B cell (primary cell): Measurements from ENCODE around the gene KRT34. TPM values are rescaled to one million over a fixed set of nuclear protein-coding genes. Genes with fewer than 3 reads are reported as not detected.

ENCODE experiments used
- ATAC-seq: fragments of 200-7000 bp; cut with Tn5 transposase; one replicate; pipeline ENCODE4 v1.10.0; 2021; ENCODE audit warnings: low read depth, mild to moderate bottlenecking, moderate number of reproducible peaks, moderate library complexity
- CTCF ChIA-PET: fragments of 350-600 bp; sonication (Branson Sonifier 250); formaldehyde crosslinking; loops from one replicate; lab custom pipeline; 2021; ENCODE audit warnings: antibody characterized with exemption, inconsistent platforms; lab: Charles Lee
- POLR2A ChIA-PET: fragments of 350-600 bp; sonication (Branson Sonifier 250); formaldehyde crosslinking; loops from one replicate; lab custom pipeline; 2021; ENCODE audit warnings: antibody characterized with exemption; lab: Charles Lee
- DNase-seq: peaks from one replicate; pipeline ENCODE4 v3.0.0; 2013
- H2AFZ ChIP-seq: 2 replicates; pipeline ENCODE4 v1.6.1; 2012; ENCODE audit warnings: mild to moderate bottlenecking, low read depth, low read length; ENCODE audit not compliant: insufficient read depth, poor library complexity, severe bottlenecking
- H3K27ac ChIP-seq, 2 donors: 1 replicate in 1 of 2; 2 replicates in 1 of 2; pipeline ENCODE4 v1.5.1; 2012 to 2013; ENCODE audit warnings: low read length in 2 of 2, mild to moderate bottlenecking in 2 of 2, moderate library complexity in 1 of 2
- H3K27me3 ChIP-seq, 4 experiments: fragments of 200-600 bp in 1 of 4; sonication (generic) in 1 of 4; replicated peaks in 1 of 4; 1 replicate in 2 of 4; 2 replicates in 2 of 4; pipeline versions ENCODE4 v1.6.1 to v1.7.0; 2013 to 2016; ENCODE audit warnings: low read length in 3 of 4, mild to moderate bottlenecking in 2 of 4, mixed read lengths in 1 of 4, moderate library complexity in 1 of 4; ENCODE audit not compliant: insufficient read depth in 4 of 4, control insufficient read depth in 3 of 4; ENCODE audit errors: control extremely low read depth in 1 of 4
- H3K36me3 ChIP-seq, 2 experiments: replicated peaks in 1 of 2; 1 replicate in 1 of 2; 2 replicates in 1 of 2; pipeline versions ENCODE4 v1.6.1 to v1.7.1; 2013; ENCODE audit warnings: low read length in 1 of 2; ENCODE audit not compliant: insufficient read depth in 2 of 2, control insufficient read depth in 1 of 2; ENCODE audit errors: control extremely low read depth in 1 of 2, extremely low read depth in 1 of 2
- H3K4me1 ChIP-seq, 2 donors: fragments of 200-600 bp in 1 of 2; sonication (generic) in 1 of 2; 1 replicate in 1 of 2; 2 replicates in 1 of 2; pipeline versions ENCODE4 v1.5.1 to v1.6.1; 2013 to 2017; ENCODE audit warnings: low read length in 2 of 2; ENCODE audit not compliant: control insufficient read depth in 2 of 2, insufficient read depth in 2 of 2
- H3K4me2 ChIP-seq: replicated peaks from 2 replicates; pipeline ENCODE3; 2012; ENCODE audit warnings: mild to moderate bottlenecking, low read depth, low read length; ENCODE audit not compliant: poor library complexity, severe bottlenecking
- H3K4me3 ChIP-seq, 5 experiments: fragments of 200-600 bp in 1 of 5; sonication (generic) in 1 of 5; 1 replicate in 3 of 5; 2 replicates in 2 of 5; pipeline versions ENCODE4 v1.5.1 to v1.7.0; 2011 to 2016; ENCODE audit warnings: low read length in 4 of 5, mild to moderate bottlenecking in 4 of 5, low read depth in 2 of 5, control low read depth in 1 of 5, moderate library complexity in 1 of 5; ENCODE audit not compliant: insufficient read depth in 1 of 5; ENCODE audit errors: control extremely low read depth in 1 of 5, extremely low read depth in 1 of 5
- H3K79me2 ChIP-seq: fragments of 200-600 bp; sonication (generic); one replicate; pipeline ENCODE4 v1.6.0; 2016; ENCODE audit warnings: low read length; ENCODE audit not compliant: control insufficient read depth, insufficient read depth
- H3K9ac ChIP-seq: fragments of 200-600 bp; sonication (generic); 2 replicates; pipeline ENCODE4 v1.6.1; 2017; ENCODE audit warnings: mild to moderate bottlenecking, low read length, moderate library complexity
- H3K9me3 ChIP-seq, 3 donors: one replicate each; pipeline versions ENCODE4 v1.6.1 to v1.7.1; 2013; ENCODE audit warnings: low read length in 2 of 3; ENCODE audit not compliant: control insufficient read depth in 2 of 3, insufficient read depth in 1 of 3; ENCODE audit errors: control extremely low read depth in 1 of 3
- H4K20me1 ChIP-seq: 2 replicates; pipeline ENCODE4 v1.6.0; 2012; ENCODE audit warnings: mild to moderate bottlenecking, low read length; ENCODE audit not compliant: insufficient read depth, control insufficient read depth, poor library complexity, severe bottlenecking
- H3K27ac Mint-ChIP-seq: one replicate; pipeline ENCODE4 v1.8.0; 2021; ENCODE audit warnings: mixed read lengths
- H3K27me3 Mint-ChIP-seq: one replicate; pipeline ENCODE4 v1.8.0; 2021; ENCODE audit warnings: mixed read lengths
- H3K4me1 Mint-ChIP-seq: one replicate; pipeline ENCODE4 v1.8.0; 2021; ENCODE audit warnings: mixed read lengths
- H3K4me3 Mint-ChIP-seq: one replicate; pipeline ENCODE4 v1.8.0; 2021; ENCODE audit warnings: mixed read lengths
- H3K9me3 Mint-ChIP-seq: one replicate; pipeline ENCODE4 v1.8.0; 2022; ENCODE audit warnings: mixed read lengths; ENCODE audit not compliant: insufficient read depth
- EZH2 ChIP-seq: IDR thresholded peaks from 2 replicates; pipeline ENCODE4 v1.6.1; 2012; ENCODE audit warnings: borderline replicate concordance, low read depth, mild to moderate bottlenecking, moderate library complexity, low read length; ENCODE audit not compliant: insufficient read depth, poor library complexity, severe bottlenecking
- WGBS: methylation state at CpG from one replicate; pipeline ENCODE4 v1.1.5; 2013; ENCODE audit warnings: missing lambda C conversion rate; ENCODE audit not compliant: insufficient coverage; 5-methylcytosine and 5-hydroxymethylcytosine counted together
- intact Hi-C: fragments of 100-400 bp; cut with micrococcal nuclease; formaldehyde crosslinking; loops from one replicate; pipeline ENCODE4 v1.10.0; 2022
- polyA plus RNA-seq: library from polyadenylated mRNA; depleted of rRNA; stranded (reverse); fragments of >200 nt; gene quantifications from 2 replicates; pipeline ENCODE4 v1.2.3, GENCODE V29; 2012
- total RNA-seq, 2 donors: library from RNA; stranded (reverse); fragments of 120-200 nt in 1 of 2; gene quantifications; 1 replicate in 1 of 2; 2 replicates in 1 of 2; pipeline versions ENCODE4 v1.2.3 to v1.2.4, GENCODE V29; 2013 to 2022
- TF ChIP-seq, protein P1 (sequence below): fragments of 200-600 bp; IDR thresholded peaks from one replicate; pipeline ENCODE4 v1.8.0; 2022; ENCODE audit warnings: antibody characterized with exemption, mild to moderate bottlenecking

KRT34 gene
- total and polyA plus RNA-seq, 2 donors (not counting 1 experiment from before 2014, with no cell fraction given) = not detected

DNA sequence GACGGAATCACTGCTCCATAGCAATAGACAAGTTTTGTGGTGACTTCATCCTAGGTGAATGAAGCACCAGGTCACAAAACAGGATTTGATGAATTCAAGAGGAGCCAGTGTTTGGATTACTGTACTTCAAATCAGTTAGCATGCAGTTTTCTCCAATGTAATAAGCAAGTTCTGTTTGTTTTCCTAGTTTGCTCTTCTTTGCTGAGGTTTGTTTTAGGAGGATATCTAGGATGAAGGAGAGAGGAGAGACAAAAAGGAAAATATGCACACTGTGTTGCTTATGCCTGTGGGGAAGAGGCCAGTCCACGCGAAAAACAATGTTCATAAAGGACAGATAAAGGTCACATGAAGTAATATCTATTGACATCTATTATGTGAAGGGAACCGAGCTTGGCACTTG lies 33.3 kb upstream of the KRT34 start:
- ATAC-seq = no peak
- no peak overlapping the region for H3K4me3 Mint-ChIP-seq
- no peaks in the 10 kb centered on the region for H4K20me1 ChIP-seq
- H3K4me2 ChIP-seq = no peak overlapping the region
- no peak overlapping the region for H3K4me3 ChIP-seq
- no peak overlapping the region for H3K27ac Mint-ChIP-seq
- DNase-seq = no peak
- H3K9me3 Mint-ChIP-seq = no peaks in the 10 kb centered on the region
- H2AFZ ChIP-seq = no peak overlapping the region
- ChIA-PET POLR2A (no interaction called here), CTCF (no interaction called here)
- no peak overlapping the region for H3K27ac ChIP-seq
- no peaks in the 10 kb centered on the region for H3K27me3 Mint-ChIP-seq
- H3K36me3 ChIP-seq = no peaks in the 10 kb centered on the region
- no peak overlapping the region for H3K9ac ChIP-seq
- 100% methylated on average over 1 of the region's 4 CpGs for WGBS
- no peaks in the 10 kb centered on the region for H3K4me1 Mint-ChIP-seq
- no peaks in the 10 kb centered on the region for H3K4me1 ChIP-seq
- intact Hi-C loops = no loop called here
- no peaks in the 10 kb centered on the region for H3K79me2 ChIP-seq
- H3K27me3 ChIP-seq = peaks cover 0 to 3% (median 0%) of the 10 kb centered on the region in 4 experiments
- no peaks in the 10 kb centered on the region for H3K9me3 ChIP-seq
- TF ChIP-seq, protein P1, sequence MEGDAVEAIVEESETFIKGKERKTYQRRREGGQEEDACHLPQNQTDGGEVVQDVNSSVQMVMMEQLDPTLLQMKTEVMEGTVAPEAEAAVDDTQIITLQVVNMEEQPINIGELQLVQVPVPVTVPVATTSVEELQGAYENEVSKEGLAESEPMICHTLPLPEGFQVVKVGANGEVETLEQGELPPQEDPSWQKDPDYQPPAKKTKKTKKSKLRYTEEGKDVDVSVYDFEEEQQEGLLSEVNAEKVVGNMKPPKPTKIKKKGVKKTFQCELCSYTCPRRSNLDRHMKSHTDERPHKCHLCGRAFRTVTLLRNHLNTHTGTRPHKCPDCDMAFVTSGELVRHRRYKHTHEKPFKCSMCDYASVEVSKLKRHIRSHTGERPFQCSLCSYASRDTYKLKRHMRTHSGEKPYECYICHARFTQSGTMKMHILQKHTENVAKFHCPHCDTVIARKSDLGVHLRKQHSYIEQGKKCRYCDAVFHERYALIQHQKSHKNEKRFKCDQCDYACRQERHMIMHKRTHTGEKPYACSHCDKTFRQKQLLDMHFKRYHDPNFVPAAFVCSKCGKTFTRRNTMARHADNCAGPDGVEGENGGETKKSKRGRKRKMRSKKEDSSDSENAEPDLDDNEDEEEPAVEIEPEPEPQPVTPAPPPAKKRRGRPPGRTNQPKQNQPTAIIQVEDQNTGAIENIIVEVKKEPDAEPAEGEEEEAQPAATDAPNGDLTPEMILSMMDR = no peak
- TF ChIP-seq EZH2 = no peak

- H3K4me1 ChIP-seq = no peaks in the 10 kb centered on the region
- H3K9me3 ChIP-seq = no peaks in the 10 kb centered on the region
- Mint-ChIP-seq H3K9me3 (no peaks in the 10 kb centered on the region), H3K4me3 (no peak overlapping the region), H3K27ac (no peak overlapping the region), H3K27me3 (peaks cover 6% of the 10 kb centered on the region), H3K4me1 (no peaks in the 10 kb centered on the region)
- no peaks in the 10 kb centered on the region for H3K79me2 ChIP-seq
- H2AFZ ChIP-seq = no peak overlapping the region
- H4K20me1 ChIP-seq = no peaks in the 10 kb centered on the region
- DNase-seq (no peak), ATAC-seq (no peak)
- intact Hi-C loops = no loop called here
- TF ChIP-seq, protein P1 = no peak
- no peak for TF ChIP-seq EZH2
- POLR2A ChIA-PET = no interaction called here
- CTCF ChIA-PET = interaction anchor here (0.7 kb wide), 1 partner anchor 9 kb away, joined by 3 read pairs; no protein-coding TSS in a partner anchor
- no peak overlapping the region for H3K4me2 ChIP-seq
- no CpG with 5 or more reads among the region's 2 CpGs for WGBS
- H3K27me3 ChIP-seq = no peaks in the 10 kb centered on the region
- no peaks in the 10 kb centered on the region for H3K36me3 ChIP-seq
- no peak overlapping the region for H3K27ac ChIP-seq
- no peak overlapping the region for H3K4me3 ChIP-seq
- H3K9ac ChIP-seq = no peak overlapping the region
Observed at GRCh38 chr17:41413982-41414381, 31.9 kb upstream of the KRT34 start.
